HG02763 (cell line): ENCODE data around the gene LMX1A.

Experiments used
- ATAC-seq: cut with Tn5 transposase; IDR thresholded peaks from one replicate; pipeline ENCODE4 v1.9.1; 2021; ENCODE audit warnings: mild to moderate bottlenecking, moderate library complexity; ENCODE audit not compliant: unreplicated experiment

The LMX1A gene

DNA sequence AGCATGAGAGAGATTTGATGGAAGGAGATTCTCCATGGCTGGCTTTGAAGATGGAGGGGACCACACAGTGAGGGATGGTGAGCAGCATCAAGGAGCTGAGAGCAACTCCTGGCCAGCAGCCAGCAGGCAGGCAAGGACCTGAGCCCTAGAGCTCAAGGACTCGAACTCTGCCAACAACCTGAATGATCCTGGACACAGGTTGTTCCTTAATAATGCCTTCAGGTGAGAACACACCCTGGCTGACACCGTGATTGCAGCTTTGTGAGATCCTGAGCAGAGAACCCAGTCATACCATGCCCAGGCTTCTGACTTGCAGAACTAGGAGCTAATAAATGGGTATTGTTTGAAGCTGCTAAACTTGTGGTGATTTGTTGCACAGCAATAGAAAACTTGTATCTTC is 183.1 kb downstream of the LMX1A start:
- ATAC-seq, result no peak

DNA sequence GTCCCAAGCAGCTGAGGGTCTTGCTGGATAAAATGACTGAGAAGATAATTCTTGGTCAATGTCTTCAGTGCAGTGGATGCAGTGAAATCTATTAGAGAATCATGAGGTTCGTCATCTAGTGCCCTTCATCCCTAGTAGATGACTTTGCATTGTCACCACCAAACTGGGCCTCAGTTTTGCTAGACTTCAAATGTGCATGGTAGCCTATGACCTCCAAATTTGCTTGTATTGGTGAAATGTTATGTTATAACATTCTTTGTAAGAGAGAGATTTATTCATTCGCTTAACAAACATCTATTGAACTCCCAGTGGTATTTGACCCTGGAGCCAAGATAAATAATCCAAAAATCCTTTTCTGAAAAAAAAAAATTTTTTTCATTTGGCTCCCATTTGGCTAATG is 183.8 kb downstream of the LMX1A start:
- no peak for ATAC-seq

DNA sequence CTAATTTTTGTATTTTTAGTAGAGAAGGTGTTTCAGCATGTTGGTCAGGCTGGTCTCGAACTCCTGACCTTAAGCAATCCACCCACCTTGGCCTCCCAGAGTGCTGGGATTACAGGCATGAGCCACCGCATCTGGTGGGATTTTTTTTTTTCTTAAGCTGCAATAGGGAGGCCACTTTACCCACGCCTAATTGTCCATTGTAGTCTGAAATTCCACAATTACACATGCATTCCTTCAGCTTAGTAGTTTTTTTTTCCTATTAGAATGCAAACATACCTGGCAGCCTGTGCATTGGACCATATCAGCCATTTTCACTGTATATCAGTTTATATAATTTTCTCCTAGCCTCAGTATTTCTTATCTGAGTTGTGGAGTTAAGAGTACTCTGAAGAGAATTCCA is 186.8 kb downstream of the LMX1A start:
- no peak for ATAC-seq

DNA sequence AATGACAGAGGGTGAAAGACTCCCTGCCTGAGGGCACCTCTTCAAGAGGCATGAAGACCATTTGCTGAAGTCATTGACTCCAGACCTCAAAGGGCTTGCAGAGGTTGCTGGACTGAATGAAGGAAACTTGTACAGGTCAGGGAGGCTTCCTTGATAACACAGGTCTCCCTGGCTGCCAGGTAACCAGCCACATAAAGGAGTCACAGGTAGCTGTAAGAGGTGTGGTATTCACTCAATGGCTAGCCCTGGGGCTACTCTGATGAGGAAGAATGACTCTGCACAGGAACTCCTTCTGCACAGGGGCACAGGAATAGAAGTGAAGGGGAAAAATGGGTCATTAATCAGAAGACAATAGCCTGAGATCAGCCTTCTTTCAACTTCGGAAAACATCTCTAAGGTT is 187.5 kb downstream of the LMX1A start:
- ATAC-seq, result no peak

DNA sequence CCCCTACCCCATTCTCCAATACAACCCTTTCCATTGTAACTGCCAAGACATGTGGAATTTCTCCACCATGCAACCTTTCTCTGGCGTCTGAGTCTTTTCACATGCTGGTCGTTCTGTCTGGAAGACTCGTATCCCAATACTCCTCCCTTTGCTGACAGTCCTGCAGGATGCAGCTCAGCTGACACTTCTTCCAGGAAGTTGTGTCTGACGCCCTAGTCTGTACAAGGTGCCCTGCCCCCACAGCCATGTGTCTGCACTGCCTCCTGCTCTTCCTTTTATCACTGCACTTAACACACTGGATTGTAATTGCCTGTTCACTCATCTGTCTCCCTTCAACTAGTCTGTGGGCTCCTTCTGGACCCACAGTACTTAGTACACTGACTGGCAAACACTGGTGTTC is 188.0 kb downstream of the LMX1A start:
- ATAC-seq, result no peak

DNA sequence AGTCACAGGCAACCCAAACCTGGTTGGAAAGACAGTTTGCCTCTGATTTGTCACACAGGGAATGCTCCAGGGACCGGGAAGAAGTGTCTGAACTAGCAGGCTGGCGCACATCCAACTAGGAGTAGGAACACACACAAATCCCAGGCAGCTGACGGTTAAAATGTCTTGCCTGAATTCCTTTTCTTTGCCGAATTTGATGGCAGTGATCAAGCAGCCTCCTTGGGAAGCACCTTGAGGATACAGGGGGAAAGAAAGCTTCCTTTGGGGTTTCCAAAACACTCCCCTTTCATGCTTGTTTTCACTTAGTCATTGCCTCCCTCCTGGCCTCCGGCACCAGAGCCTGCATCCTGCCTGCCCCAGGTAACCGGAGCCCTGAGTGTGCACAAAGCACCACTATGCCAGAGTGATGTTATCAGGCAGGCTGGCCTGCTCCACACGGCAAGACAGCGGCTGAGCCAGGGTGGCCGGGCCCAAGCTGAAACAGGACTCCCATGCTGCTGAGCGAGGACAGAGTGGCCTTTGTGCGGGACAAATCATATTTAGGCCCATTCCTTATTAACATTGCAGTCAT is 193.8 kb downstream of the LMX1A start:
- no peak for ATAC-seq

DNA sequence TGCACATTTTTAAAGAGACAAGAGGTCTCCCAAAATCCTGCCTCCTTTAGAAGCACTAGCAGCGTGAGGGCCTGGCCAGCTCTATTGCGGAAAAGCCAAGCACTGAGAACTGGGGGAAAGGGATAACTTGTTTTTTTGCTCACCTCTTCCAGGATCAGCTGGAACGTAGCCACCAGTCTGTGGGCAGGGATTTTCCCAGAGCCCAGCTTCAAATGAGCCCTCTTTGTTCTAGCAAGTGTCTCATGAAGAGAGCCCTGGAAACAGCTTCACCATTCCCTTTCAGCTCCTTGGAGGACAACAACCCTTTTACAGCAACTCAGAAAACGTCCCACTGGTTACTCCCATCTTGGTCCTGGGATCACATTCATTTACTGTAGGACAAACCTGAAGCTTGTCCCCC is 195.4 kb downstream of the LMX1A start:
- ATAC-seq, result no peak

DNA sequence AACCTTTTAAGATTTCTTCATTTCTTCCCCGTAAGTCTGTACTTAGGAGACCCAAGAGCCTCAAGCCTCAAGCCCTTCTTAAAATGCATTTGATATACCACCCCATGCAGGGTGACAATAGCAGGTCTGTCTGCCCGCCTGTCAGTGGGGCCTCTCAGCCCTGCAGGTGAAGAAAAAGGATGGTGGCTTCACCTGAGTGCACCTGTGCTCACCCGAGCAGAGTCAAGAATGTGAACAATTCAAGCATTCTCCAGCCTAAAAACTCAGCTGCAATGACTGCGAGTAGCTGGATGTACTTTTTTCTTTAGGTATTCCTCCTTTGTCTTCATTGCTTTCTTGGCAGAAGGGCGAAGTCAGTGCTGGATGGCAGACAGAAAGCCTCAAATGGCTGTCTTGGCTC is 203.3 kb downstream of the LMX1A start:
- no peak for ATAC-seq

DNA sequence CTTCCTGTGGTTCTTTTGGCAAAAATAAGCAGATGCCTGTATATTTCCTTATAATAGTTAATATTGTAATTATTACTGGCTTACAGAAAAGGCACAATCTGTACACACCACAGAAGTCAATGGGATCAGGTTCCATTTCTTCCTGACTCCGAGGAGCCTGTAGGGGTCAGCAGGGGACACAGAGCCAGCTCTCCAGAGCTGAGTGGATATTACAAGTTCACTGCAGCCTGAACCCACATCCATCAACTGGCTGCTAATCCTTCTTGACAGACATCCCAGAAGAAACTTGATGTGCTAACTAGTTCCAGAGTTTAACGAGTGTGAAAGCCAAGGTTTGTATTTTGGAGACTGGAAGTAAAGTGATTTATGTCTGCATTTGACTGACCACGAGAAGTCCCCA is 203.8 kb downstream of the LMX1A start:
- ATAC-seq, result no peak

DNA sequence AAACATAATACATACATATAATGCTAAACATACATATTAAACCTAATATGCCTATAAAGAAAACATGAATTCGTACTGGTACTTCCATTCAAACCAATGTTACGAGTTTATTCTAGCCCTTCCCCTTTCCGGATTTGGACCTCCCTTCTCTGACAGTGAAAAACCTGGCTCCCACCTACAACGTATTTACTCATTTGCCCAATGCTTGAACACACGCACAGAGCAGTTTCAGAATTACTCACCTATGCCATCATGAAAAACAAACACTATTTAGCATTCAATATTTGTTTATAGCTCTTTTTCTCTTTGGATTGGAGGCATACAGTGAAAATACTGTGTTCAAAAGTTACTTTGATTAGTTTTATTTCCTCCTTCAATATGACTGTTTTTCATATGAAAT is 204.4 kb downstream of the LMX1A start:
- ATAC-seq, result no peak
